NCI-H82 treated with DMSO at 0.1 percent for 48 hours (cell line): ENCODE measurements around the gene GPER1.
A peak's percentile ranks its signal among the peaks of the same experiment; 100 is the strongest.

Source experiments
- DNase-seq: peaks from one replicate; lab custom pipeline; 2025; ENCODE audit not compliant: unreplicated experiment; lab: John Stamatoyannopoulos, UW

Gene GPER1

DNA sequence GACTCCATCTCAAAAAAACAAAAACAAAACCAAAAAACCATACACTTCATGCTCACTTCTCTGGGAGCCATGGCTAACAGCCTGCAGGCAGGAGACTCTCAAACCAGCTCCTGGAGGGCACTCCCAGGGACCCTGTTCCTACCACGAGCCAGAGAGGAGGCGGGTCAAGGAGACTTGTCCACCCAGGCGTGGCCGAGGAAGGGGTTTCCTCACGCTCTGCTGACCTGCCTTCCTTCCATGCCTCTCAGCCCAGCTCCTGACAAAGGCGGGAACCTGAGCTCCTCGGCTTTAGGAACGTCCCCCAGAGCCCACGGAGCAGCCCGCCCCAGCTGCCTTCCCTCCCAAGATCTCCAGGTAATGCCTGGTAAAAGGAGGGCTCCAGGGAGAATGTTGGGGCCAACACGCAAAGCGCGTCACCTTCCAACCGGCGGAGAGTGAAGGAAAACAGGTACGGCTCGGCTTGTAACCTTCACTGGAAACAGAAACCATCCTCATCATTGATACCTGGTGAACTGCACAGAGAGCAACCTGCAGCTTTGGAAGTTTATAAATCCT, 34.0 kb upstream of the GPER1 start:
- no peak for DNase-seq

DNA sequence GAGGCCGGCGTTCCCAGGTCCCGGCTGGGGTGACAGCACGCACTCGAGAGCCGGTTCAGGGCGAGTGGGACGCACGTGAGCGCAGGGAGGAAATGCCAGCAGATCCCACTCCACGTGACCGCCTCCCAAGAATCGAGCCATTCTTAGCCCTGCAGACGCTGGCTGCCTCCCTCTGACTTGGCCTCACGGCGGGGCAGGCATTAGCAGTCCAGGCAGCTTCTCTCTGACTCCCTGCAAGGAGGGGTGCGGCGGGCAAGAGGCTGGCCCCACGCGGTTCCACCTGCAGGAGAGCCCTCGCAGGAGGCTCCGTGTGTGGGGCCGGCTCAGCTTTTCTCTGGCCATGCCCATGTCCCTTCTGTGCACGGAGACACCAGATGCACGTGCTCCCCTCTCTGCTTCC, 33.5 kb upstream of the GPER1 start:
- DNase-seq: no peak

DNA sequence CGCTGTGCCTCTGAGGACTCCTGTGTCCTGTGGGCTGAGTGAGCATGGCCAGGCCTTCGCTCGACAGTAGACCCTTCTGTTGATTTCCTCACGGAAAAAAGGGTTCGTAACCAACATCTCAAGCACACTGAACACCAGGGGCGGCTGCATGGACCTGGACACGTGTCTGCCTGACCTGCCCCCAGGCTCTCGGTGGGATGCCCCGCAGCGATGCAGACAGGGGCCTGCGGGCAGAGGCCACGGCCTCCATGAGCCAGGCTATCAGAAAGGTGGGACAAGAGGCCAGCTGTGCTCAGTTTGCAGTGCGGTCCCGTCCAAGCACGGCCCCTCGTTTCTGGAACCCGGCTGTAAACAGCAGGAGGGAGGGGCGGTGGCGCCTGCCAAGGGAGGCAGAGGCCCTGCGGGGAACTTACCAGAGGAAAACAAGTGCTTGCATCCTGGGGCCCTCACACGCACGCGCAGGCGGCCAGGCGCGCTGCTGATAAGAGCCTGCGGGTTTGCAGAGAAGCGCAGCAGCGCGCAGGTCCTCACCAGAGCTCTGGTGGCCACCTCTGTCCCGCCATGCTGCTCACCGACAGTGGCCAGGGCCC, 33.0 kb upstream of the GPER1 start:
- DNase-seq: no peak

DNA sequence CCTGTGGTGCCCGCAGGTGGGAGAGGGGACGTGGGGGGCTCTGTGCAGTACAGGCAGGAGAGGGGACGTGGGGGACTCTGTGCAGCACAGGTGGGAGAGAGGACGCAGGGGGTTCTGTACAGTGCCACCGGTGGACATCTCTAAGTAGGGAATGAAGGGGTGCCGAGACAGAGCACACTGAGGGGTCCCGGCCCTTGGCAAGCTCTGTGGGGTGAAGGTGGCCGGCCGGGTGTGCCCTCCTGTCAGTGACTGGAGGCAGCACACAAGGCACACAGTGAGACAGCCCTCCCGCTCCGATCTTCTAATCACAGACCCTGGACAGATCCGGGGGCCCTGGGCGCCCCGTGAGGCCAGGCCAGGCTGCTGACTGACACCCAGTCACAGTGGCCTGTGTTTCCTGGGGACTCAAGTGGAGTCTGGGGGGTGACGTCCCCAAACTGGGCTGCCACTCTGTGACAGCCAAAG, 32.4 kb upstream of the GPER1 start:
- no peak for DNase-seq

DNA sequence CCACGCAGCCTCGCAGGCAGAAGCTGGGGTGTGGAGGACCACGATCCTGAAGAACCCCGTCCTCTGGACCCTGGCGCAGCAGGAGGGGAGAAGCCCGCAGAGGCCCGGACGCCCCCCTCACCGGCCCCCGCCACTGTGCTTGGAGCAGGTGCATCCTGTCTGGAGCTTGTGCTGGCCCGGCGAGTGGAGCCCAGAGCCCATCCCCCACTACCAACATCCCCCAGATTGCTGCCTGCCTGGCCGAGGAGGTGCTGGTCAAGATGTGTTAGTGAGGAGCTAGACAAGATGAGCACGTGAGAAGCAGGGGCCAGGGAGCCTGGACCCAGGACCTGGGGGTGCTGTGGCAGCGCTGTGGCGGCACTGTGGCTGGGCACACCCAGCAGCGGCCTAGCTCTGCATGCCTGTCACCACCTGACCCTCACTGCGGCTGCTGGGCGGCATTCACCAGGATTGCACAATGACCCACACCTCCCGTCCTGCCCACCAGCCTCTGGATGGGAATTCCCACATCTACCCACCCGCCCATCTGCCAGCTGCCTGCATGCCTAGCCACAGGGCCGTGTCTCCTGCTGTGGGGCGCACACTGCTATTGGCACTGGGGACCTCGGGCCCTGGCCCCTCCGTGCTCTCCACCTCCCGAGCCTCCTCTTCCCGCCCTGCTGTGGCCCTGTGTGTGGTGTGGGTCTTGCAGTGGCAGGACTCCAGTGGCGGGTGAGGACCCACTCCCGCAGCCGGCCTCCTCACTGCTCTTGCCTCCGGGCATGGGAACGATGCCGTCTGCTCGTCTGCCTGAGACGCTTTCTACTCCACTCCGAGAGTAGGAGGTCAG, 31.7 kb upstream of the GPER1 start:
- DNase-seq: no peak

DNA sequence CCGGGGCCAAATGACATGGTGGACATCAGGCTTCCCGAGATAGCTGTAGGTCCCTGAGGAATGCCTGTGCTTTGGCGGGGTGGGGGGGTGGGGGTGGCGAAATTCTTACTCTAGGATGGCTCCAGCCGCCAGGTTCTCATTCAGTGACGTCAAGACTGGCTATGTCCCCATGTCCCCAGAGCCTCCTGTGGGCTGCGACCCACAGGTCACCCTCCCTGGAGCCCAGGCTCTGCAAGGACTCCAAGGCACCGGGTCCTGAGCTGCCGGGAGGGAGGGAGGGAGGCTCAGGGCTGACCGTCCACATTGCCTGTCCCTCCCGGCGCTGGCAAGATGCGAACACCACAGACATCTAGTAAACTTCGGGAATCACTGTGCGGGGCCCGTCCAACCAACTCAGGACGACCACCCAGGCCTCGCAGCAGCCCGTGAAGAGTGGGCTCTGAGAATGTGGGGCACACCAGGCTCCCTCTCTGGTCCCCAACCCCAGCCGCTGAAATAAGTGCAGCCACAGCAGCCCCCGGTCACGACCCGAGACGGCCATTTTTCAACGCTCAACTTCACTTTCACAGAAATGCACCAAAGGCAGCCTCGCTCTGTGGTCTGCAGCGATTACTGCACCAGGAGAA, 31.0 kb upstream of the GPER1 start:
- DNase-seq: no peak

DNA sequence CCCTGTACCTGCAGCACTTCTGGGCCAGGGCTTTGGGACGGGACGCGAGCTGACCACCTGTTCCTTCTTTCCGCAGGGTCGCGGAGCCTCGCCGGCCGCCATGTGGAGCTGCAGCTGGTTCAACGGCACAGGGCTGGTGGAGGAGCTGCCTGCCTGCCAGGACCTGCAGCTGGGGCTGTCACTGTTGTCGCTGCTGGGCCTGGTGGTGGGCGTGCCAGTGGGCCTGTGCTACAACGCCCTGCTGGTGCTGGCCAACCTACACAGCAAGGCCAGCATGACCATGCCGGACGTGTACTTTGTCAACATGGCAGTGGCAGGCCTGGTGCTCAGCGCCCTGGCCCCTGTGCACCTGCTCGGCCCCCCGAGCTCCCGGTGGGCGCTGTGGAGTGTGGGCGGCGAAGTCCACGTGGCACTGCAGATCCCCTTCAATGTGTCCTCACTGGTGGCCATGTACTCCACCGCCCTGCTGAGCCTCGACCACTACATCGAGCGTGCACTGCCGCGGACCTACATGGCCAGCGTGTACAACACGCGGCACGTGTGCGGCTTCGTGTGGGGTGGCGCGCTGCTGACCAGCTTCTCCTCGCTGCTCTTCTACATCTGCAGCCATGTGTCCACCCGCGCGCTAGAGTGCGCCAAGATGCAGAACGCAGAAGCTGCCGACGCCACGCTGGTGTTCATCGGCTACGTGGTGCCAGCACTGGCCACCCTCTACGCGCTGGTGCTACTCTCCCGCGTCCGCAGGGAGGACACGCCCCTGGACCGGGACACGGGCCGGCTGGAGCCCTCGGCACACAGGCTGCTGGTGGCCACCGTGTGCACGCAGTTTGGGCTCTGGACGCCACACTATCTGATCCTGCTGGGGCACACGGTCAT, 30.3 kb upstream of the GPER1 start:
- no peak for DNase-seq

DNA sequence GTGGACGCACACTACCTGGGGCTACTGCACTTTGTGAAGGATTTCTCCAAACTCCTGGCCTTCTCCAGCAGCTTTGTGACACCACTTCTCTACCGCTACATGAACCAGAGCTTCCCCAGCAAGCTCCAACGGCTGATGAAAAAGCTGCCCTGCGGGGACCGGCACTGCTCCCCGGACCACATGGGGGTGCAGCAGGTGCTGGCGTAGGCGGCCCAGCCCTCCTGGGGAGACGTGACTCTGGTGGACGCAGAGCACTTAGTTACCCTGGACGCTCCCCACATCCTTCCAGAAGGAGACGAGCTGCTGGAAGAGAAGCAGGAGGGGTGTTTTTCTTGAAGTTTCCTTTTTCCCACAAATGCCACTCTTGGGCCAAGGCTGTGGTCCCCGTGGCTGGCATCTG, 29.6 kb upstream of the GPER1 start:
- DNase-seq: no peak

DNA sequence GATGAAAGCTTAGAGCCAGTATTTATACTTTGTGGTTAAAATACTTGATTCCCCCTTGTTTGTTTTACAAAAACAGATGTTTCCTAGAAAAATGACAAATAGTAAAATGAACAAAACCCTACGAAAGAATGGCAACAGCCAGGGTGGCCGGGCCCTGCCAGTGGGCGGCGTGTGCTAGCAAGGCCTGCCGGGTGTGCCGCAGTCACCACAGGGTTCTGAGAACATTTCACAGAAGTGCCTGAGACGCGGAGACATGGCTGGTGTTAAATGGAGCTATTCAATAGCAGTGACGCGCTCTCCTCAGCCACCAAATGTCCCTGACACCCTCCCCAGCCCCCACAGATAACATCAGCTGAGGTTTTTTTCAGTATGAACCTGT, 29.1 kb upstream of the GPER1 start:
- no peak for DNase-seq

DNA sequence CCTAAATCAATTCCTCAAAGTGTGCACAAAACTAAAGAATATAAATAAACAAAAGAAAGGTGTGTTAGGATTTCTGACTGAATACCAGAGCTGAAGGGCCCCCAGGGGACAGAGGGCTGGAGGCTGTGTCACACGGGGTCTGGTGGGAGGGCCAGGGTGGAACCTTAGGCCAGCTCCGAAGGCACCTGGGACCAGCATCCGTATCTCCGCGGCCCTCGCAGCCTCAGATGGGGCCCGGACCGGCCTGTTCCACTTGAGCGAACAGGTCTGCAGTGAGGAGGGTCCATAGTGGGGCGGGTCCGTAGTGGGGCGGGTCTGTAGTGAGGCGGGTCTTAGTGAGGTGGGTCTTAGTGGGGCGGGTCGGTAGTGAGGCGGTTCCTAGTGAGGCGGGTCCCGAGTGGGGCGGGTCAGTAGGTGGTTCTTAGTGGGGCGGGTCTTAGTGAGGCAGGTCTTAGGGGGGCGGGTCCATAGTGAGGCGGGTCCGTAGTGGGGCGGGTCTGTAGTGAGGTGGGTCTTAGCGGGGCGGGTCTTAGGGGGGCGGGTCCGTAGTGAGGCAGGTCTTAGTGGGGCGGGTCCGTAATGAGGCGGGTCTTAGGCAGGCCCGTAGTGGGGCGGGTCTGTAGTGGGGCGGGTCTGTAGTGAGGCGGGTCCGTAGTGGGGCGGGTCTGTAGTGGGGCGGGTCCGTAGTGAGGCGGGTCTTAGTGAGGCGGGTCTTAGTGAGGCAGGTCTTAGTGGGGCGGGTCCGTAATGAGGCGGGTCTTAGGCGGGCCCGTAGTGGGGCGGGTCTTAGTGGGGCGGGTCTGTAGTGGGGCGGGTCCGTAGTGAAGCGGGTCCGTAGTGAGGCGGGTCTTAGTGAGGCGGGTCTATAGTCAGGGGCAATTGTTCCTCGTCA, 28.5 kb upstream of the GPER1 start:
- DNase-seq: peak; percentile 78

DNA sequence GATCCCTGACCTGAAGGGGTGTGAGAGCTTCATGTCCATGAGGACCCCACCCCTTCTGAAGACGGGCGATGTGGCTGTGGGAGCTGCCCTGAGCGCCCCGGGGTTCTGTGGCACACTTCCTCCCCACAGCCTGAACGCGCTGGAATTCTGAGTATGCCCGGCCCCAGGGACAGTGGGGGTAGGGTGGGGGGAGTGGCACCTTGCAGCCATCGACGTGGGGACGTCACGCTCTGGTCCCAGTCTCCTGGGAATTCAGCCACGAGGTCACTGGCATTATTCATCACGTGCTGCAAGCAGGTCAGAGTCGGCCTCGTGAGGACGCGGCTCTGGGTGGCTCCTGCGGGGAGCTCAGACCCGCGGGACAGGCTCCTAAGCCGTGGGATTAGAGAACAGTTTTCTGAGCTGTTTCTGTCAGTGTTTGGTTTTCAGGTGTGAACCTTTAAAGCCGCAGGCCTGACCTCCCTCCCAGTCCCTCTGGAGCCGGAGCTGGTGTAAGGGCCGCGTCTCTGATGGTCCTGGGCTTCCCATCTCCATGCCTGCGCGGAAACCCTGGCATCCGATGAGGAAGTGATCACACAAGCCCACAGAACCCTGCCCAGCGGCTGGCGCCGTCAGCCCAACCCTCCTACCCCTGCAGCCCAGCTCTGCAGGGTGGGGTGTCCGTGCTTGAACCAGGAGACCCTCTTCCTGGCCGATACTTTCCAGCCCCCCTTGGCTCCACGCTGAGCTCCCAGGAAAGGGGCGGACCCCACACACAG, 27.4 kb upstream of the GPER1 start:
- peak; percentile 3 for DNase-seq

DNA sequence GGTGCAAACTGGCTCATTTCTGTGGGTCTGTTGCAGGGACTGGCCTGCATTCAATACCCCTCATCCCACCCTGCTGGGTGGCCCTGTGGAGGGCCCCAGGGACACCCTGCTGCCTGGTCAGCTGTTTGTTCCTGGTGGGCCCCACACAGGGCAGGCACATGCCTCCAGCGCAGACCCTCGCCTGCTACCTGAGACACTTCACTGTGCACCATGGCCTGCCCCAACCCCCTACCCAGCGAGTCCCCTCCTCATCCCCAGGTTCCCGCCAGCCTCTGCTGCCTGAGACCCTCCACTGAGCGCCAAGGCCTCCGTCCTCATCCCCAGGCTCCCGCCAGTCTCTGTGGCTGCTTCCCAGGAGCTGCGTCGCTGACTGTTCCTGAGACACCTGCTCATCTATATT, 26.7 kb upstream of the GPER1 start:
- DNase-seq: no peak

DNA sequence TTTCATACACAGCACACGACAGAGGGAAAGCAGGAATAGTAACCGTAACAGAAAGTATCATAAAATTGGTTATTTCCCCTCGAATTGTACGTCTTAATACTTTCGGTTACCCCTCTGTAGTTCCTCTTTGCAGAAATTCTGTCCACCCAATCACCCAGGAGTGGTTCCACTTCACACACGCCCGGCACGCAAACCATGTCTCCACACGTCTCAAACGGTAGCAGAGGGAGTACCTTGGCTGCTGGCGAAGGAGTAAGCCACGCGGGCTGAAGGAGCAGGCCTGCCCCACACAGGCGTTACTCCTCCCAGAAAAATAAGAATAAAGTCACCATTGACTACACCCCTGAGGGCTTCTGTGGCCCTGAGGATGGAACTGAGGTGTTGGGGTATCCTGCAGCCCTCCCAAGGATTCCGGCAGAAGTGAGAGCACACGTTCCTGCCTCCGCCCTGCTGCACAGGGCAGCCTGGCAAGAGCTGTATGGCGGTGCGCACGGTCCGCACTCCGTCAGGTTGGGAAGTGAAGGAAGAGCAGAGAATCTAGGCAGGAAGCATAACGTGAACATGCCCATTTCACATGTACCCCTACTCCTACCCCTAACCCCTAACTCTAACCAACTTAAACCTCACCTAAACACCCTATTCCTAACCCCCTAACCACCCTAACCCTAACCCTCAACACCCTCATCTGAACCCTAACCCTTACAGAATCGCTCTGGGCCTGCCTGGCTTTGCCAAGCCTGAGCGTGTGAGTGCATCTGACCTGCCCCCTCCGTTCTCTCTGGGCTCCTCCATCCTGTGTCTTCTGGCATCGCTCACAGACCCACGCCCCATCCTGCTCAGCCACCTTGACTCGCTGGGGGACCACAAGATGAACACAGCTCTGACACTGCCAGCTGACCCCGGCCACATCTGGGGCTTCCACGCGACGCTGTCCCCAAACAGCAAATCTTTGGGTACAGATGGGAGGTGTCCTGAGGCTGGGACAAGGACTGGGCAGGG, 25.3 kb upstream of the GPER1 start:
- DNase-seq: no peak

DNA sequence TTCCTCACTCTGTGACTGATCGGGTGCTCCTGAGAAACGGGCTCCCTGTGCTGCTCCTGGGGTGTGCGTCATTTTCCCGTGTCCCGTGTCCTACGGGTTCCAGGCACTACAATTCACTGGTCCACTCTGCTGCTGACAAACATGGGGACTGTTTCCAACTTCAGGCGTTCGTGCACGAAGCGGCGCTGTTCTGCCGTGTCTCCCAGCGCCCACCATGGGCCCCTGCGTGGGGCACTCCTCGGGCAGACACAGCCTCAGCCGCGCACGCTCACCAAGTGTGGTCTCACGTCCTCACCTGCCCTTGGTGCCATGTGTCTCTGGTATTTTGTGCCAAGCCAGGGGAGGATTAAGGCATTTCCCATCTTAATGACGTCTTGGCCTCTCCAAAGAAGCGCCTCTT, 24.6 kb upstream of the GPER1 start:
- DNase-seq: no peak

DNA sequence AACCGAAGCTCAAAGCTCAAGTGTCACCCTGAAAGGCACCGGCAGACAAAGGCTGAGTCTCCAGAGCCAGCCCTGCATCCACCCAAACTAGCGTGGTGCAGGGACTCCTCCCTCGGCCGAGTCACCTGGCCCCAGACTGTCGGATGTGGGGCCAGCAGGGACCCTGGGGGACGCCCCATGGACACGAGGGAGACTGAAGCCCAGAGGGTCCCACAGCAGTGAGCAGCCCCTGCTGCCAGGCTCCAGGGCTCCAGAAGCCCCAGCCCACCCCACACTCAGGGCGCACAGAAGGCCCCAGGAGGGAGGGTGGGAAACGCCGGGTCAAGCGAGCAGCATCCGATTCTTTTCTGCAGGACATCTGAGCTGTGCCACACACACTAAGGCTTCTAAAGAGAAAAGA, 23.3 kb upstream of the GPER1 start:
- DNase-seq: no peak

DNA sequence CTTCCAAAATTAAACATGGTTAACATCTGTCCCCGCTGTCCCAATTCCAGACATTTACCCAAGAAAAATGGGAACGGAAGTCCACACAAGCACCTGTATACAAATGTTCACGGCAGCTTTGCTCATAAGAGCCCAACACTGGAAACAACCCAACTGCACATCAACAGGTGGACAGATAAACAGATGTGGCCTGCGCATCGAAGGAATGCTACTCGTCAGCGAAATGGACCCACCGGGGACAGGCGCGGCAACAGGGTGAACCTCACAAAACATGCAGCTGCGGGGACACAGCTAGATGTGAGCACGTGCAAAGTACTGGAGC, 22.7 kb upstream of the GPER1 start:
- no peak for DNase-seq

DNA sequence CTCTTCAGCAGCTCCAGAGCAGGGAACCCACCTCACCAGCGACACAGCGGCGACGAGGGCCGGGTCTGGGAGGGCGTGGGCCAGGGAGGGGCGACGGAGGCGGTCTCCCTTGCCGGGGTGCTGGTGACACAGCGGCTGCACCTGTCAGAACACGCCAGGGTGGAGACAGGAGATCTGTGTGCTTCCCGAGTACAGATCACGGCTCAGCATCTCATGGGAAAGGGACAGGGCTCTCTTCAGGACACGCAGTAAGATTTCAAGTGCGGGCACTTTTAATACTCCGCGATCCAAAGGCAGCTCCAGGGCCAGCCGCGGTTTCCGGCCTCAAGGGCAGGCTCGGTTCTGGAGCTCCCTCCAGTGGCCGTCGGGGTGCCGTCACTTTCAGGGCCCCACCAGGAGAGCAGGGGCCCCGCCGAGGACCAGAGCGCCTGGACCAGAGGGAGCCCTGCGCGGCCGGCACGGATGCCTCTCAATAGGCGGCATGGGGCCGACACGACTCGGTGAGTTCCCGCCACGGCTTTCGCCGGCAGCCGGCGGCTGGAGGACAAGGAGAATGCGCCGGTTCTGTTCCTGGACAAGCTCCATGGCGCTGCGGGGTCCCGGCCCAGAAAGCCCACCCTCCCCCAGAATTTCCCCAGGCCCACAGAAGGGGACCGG, 22.2 kb upstream of the GPER1 start:
- peak; percentile 4 for DNase-seq

DNA sequence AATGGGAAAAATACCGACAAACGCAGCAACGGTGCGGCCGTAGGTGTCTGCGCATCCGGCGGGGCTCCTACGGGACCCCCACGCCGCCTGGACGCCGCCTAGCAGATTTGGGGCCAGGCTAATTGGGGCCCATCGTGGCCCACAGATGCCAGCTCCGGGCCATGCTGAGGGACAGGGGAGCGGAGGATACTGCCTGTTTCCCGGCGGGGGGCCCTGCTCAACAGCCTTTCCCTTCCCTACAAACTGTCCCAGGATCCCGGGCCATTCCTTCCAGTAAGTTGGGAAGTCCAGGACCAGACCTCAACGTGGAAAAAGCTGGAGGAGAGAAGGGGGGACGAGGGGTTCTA, 21.7 kb upstream of the GPER1 start:
- no peak for DNase-seq
